Cardiac muscle cell (in vitro differentiated cells and primary cell): ENCODE measurements around the gene TEFM. TPM values are rescaled to one million over a fixed set of nuclear protein-coding genes. Genes with fewer than 3 reads are reported as not detected.

Experiments
- DNase-seq, 2 donors: peaks; one replicate each; pipeline versions ENCODE4 v3.0.0 to v3.0.0-alpha.2; 2010 to 2017; ENCODE audit warnings: low read depth in 1 of 2, low spot score in 1 of 2
- H3K27ac ChIP-seq: fragments of 200-600 bp; sonication (generic); 2 replicates; pipeline ENCODE4 v1.5.1; 2016
- H3K27me3 ChIP-seq: fragments of 200-600 bp; sonication (generic); 2 replicates; pipeline ENCODE4 v1.6.0; 2016; ENCODE audit warnings: control low read depth
- H3K36me3 ChIP-seq: fragments of 200-600 bp; sonication (generic); 2 replicates; pipeline ENCODE4 v1.5.1; 2016; ENCODE audit warnings: control low read depth
- H3K4me1 ChIP-seq: fragments of 200-600 bp; sonication (generic); 2 replicates; pipeline ENCODE4 v1.8.1; 2017; ENCODE audit warnings: low read depth, mild to moderate bottlenecking, mixed run types
- H3K4me3 ChIP-seq: fragments of 200-600 bp; sonication (generic); 2 replicates; pipeline ENCODE4 v1.5.1; 2016; ENCODE audit warnings: mild to moderate bottlenecking
- H3K9me3 ChIP-seq: fragments of 200-600 bp; sonication (generic); 2 replicates; pipeline ENCODE4 v1.5.1; 2017; ENCODE audit warnings: low read depth, mild to moderate bottlenecking, control low read depth
- CTCF ChIP-seq: IDR thresholded peaks from 2 replicates; pipeline ENCODE4 v1.5.1; 2012; ENCODE audit warnings: low read depth, mild to moderate bottlenecking, low read length
- polyA plus RNA-seq: library from polyadenylated mRNA; unstranded; fragments of >200 nt; fragmentation: Nextera tagmentation; extraction: Ambion mirVana; gene quantifications from 2 replicates; pipeline ENCODE4 v1.2.1, GENCODE V29; 2016
- total RNA-seq: library from RNA; depleted of rRNA; stranded (reverse); fragments of >200 nt; gene quantifications from 2 replicates; pipeline ENCODE4 v1.2.3, GENCODE V29; 2016

Gene TEFM
- total and polyA plus RNA-seq, 2 experiments from 2014 or later = 18.1 to 22.4 TPM

GRCh38 chr17:30854146-30854545, 51.9 kb downstream of the TEFM start:
- Histone ChIP-seq H3K4me1 (no peaks in the 10 kb centered on the region), H3K27me3 (no peaks in the 10 kb centered on the region), H3K27ac (no peak overlapping the region), H3K9me3 (no peaks in the 10 kb centered on the region), H3K4me3 (no peak overlapping the region), H3K36me3 (peaks cover 3% of the 10 kb centered on the region)
- DNase-seq = no peak
- no peak for TF ChIP-seq CTCF

Other genes starting within 250 kb of the TEFM start
- gene CRLF3, start 81.5 kb downstream of the TEFM start, total RNA-seq = 11.1 and 11.9 TPM in 2 replicates
- 19.9 and 24.1 TPM in 2 replicates for gene CRLF3, start 81.5 kb downstream of the TEFM start, polyA plus RNA-seq
- 3.2 and 6.3 TPM in 2 replicates for gene ATAD5, start 74.3 kb downstream of the TEFM start, total RNA-seq
- gene ATAD5, start 74.3 kb downstream of the TEFM start, polyA plus RNA-seq = 4.1 and 6.4 TPM in 2 replicates
- gene ADAP2, start 15.7 kb upstream of the TEFM start, total RNA-seq = 0.11 and 1.0 TPM in 2 replicates
- gene ADAP2, start 15.7 kb upstream of the TEFM start, polyA plus RNA-seq = 0.24 and 0.71 TPM in 2 replicates
- 2.6 and 4.1 TPM in 2 replicates for gene RNF135, start 64.8 kb upstream of the TEFM start, total RNA-seq
- gene RNF135, start 64.8 kb upstream of the TEFM start, polyA plus RNA-seq = 1.3 and 1.4 TPM in 2 replicates
- gene NF1, start 188.7 kb upstream of the TEFM start, total RNA-seq = 17.5 and 32.9 TPM in 2 replicates
- 17.7 and 20.2 TPM in 2 replicates for gene NF1, start 188.7 kb upstream of the TEFM start, polyA plus RNA-seq